GM12872 (cell line): Measurements from ENCODE around the gene DUSP12.

ENCODE experiments used
- CTCF ChIP-seq: IDR thresholded peaks from 3 replicates; pipeline ENCODE4 v1.5.1; 2011; ENCODE audit warnings: low read depth, mild to moderate bottlenecking, low read length, moderate library complexity; ENCODE audit not compliant: insufficient read depth

DUSP12 gene

GRCh38 chr1:161739865-161740566 is 9.6 kb upstream of the DUSP12 start:
- no peak for TF ChIP-seq CTCF

- no peak for TF ChIP-seq CTCF
These were observed 8.7 kb upstream of the DUSP12 start for GRCh38 chr1:161740921-161741320.

GRCh38 chr1:161743231-161743630 is 6.4 kb upstream of the DUSP12 start:
- TF ChIP-seq CTCF: no peak

- no peak for TF ChIP-seq CTCF
These were observed 1.8 kb upstream of the DUSP12 start for GRCh38 chr1:161747801-161748200.

GRCh38 chr1:161763522-161764098 is 14.0 kb downstream of the DUSP12 start:
- peak; percentile 69 for TF ChIP-seq CTCF

- no peak for TF ChIP-seq CTCF
These were observed 16.8 kb downstream of the DUSP12 start, which contains the start of gene ATF6 for GRCh38 chr1:161766102-161766981. ATF6 (plus strand) TSS chr1:161766320; CDS start chr1:161766361, 41 bp downstream.

GRCh38 chr1:161768461-161768860 is 18.9 kb downstream of the DUSP12 start:
- TF ChIP-seq CTCF: no peak
